SK-N-SH (cell line): ENCODE data around the gene FADS1.

ENCODE experiments used
- CTCF ChIP-seq: fragments of 200-600 bp; sonication (generic); IDR thresholded peaks from 2 replicates; pipeline ENCODE4 v1.6.1; 2017; ENCODE audit warnings: antibody characterized with exemption, mild to moderate bottlenecking, moderate library complexity
- ZBTB33 ChIP-seq: IDR thresholded peaks from 2 replicates; pipeline ENCODE4 v1.4.0; 2012; ENCODE audit warnings: low read depth, borderline replicate concordance

GRCh38 chr11:61752117-61752924, 64.5 kb downstream of the FADS1 start, which contains the start of gene MYRF:
- TF ChIP-seq CTCF (peak; percentile 59), ZBTB33 (no peak)
